Large intestine (tissue), 3 donors: ENCODE results near the gene ACOXL. TPM values are rescaled to one million over a fixed set of nuclear protein-coding genes. Genes with fewer than 3 reads are reported as not detected.
A peak's percentile ranks its signal among the peaks of the same experiment; 100 is the strongest.
"Not testable (repeated sequence)": the region's sequence is repeated elsewhere in the genome, so short reads cannot be mapped to it uniquely, and the experiment has no call there.

ENCODE experiments used
- DNase-seq, 2 donors: peaks; one replicate each; pipeline versions ENCODE4 v3.0.0 to v3.0.0-alpha.2; 2013
- H3K27ac ChIP-seq: one replicate; pipeline ENCODE4 v1.5.1; 2013; ENCODE audit warnings: low read length
- H3K27me3 ChIP-seq: 2 replicates; pipeline ENCODE4 v1.6.1; 2013; ENCODE audit warnings: low read length; ENCODE audit not compliant: control insufficient read depth, insufficient read depth
- H3K36me3 ChIP-seq: 2 replicates; pipeline ENCODE4 v1.6.1; 2013; ENCODE audit warnings: low read length; ENCODE audit not compliant: control insufficient read depth, insufficient read depth
- H3K4me1 ChIP-seq: one replicate; pipeline ENCODE4 v1.6.1; 2013; ENCODE audit warnings: low read length; ENCODE audit not compliant: control insufficient read depth, insufficient read depth
- H3K4me3 ChIP-seq: one replicate; pipeline ENCODE4 v1.5.1; 2013; ENCODE audit warnings: low read length
- H3K9me3 ChIP-seq: one replicate; pipeline ENCODE4 v1.6.1; 2013; ENCODE audit warnings: mild to moderate bottlenecking, low read depth, low read length, moderate library complexity; ENCODE audit not compliant: control insufficient read depth
- WGBS: methylation state at CpG from one replicate; pipeline ENCODE4 v1.1.5; 2013; ENCODE audit warnings: low lambda C conversion rate; ENCODE audit not compliant: insufficient coverage; 5-methylcytosine and 5-hydroxymethylcytosine counted together
- polyA plus RNA-seq: library from polyadenylated mRNA; unstranded; fragments of 120-200 nt; gene quantifications from one replicate; pipeline ENCODE4 v1.2.1, GENCODE V29; 2013

ACOXL gene
- polyA plus RNA-seq, 1 donor, result 0.07 TPM

- no peak for DNase-seq
- no peak overlapping the region for H3K27ac ChIP-seq
These were observed 311.7 kb downstream of the ACOXL start for GRCh38 chr2:111044066-111044465.

GRCh38 chr2:111045236-111045635 lies 312.9 kb downstream of the ACOXL start:
- H3K36me3 ChIP-seq, H3K4me3 ChIP-seq, DNase-seq, H3K9me3 ChIP-seq, H3K27ac ChIP-seq, H3K27me3 ChIP-seq: not testable (repeated sequence)
- peaks cover 19% of the 10 kb centered on the region for H3K4me1 ChIP-seq
- WGBS, result 86% methylated on average over 1 of the region's 6 CpGs

More at GRCh38 chr2:111044066-111044465, 311.7 kb downstream of the ACOXL start:
- H3K36me3 ChIP-seq, result no peaks in the 10 kb centered on the region
- no CpG with 5 or more reads among the region's 4 CpGs for WGBS
- no peaks in the 10 kb centered on the region for H3K9me3 ChIP-seq
- no peaks in the 10 kb centered on the region for H3K27me3 ChIP-seq
- H3K4me3 ChIP-seq, result no peak overlapping the region
- peaks cover 13% of the 10 kb centered on the region for H3K4me1 ChIP-seq

GRCh38 chr2:111045771-111046444 lies 313.5 kb downstream of the ACOXL start:
- H3K27me3 ChIP-seq, result no peaks in the 10 kb centered on the region
- DNase-seq, result no peak
- no peaks in the 10 kb centered on the region for H3K36me3 ChIP-seq
- WGBS, result no CpG with 5 or more reads among the region's 9 CpGs
- peaks cover 24% of the 10 kb centered on the region for H3K4me1 ChIP-seq
- H3K27ac ChIP-seq, result no peak overlapping the region
- H3K4me3 ChIP-seq, result no peak overlapping the region
- H3K9me3 ChIP-seq, result no peaks in the 10 kb centered on the region

- no peak for DNase-seq
- H3K4me3 ChIP-seq, result no peak overlapping the region
- no peaks in the 10 kb centered on the region for H3K9me3 ChIP-seq
- no peak overlapping the region for H3K27ac ChIP-seq
- no CpG with 5 or more reads among the region's 5 CpGs for WGBS
- no peaks in the 10 kb centered on the region for H3K36me3 ChIP-seq
- peaks cover 24% of the 10 kb centered on the region for H3K4me1 ChIP-seq
- H3K27me3 ChIP-seq, result no peaks in the 10 kb centered on the region
These were observed 314.3 kb downstream of the ACOXL start for GRCh38 chr2:111046670-111047069.

GRCh38 chr2:111048856-111049768 lies 316.7 kb downstream of the ACOXL start:
- H3K9me3 ChIP-seq, result no peaks in the 10 kb centered on the region
- peaks cover 24% of the 10 kb centered on the region for H3K4me1 ChIP-seq
- H3K4me3 ChIP-seq, result no peak overlapping the region
- no peaks in the 10 kb centered on the region for H3K27me3 ChIP-seq
- no CpG with 5 or more reads among the region's 12 CpGs for WGBS
- H3K36me3 ChIP-seq, result no peaks in the 10 kb centered on the region
- peak in 1 of 2 donors; percentile 51 for DNase-seq
- peak overlapping the region; percentile 43 for H3K27ac ChIP-seq

- H3K36me3 ChIP-seq, result no peaks in the 10 kb centered on the region
- no peaks in the 10 kb centered on the region for H3K27me3 ChIP-seq
- WGBS, result no CpG with 5 or more reads among the region's 8 CpGs
- H3K4me3 ChIP-seq, result no peak overlapping the region
- peaks cover 24% of the 10 kb centered on the region for H3K4me1 ChIP-seq
- H3K9me3 ChIP-seq, result no peaks in the 10 kb centered on the region
- peak overlapping the region; percentile 43 for H3K27ac ChIP-seq
- peak; percentile 76 to 88 for DNase-seq
These were observed 317.6 kb downstream of the ACOXL start for GRCh38 chr2:111049792-111050640.

GRCh38 chr2:111050701-111051376 lies 318.5 kb downstream of the ACOXL start:
- no peak for DNase-seq
- no peaks in the 10 kb centered on the region for H3K36me3 ChIP-seq
- no peaks in the 10 kb centered on the region for H3K9me3 ChIP-seq
- WGBS, result no CpG with 5 or more reads among the region's 9 CpGs
- no peak overlapping the region for H3K4me3 ChIP-seq
- peaks cover 24% of the 10 kb centered on the region for H3K4me1 ChIP-seq
- H3K27me3 ChIP-seq, result no peaks in the 10 kb centered on the region
- no peak overlapping the region for H3K27ac ChIP-seq

- Histone ChIP-seq H3K27ac (no peak overlapping the region), H3K36me3 (no peaks in the 10 kb centered on the region), H3K4me3 (no peak overlapping the region), H3K4me1 (peaks cover 19% of the 10 kb centered on the region), H3K9me3 (no peaks in the 10 kb centered on the region), H3K27me3 (no peaks in the 10 kb centered on the region)
- no peak for DNase-seq
- 75% methylated on average over 2 of the region's 6 CpGs for WGBS
These were observed 320.2 kb downstream of the ACOXL start for GRCh38 chr2:111052621-111053020.

GRCh38 chr2:111053266-111053665 lies 320.9 kb downstream of the ACOXL start:
- DNase-seq, result no peak
- H3K4me1 ChIP-seq, result peaks cover 18% of the 10 kb centered on the region
- no CpG with 5 or more reads among the region's 1 CpG for WGBS
- no peaks in the 10 kb centered on the region for H3K9me3 ChIP-seq
- H3K36me3 ChIP-seq, result no peaks in the 10 kb centered on the region
- no peak overlapping the region for H3K4me3 ChIP-seq
- no peaks in the 10 kb centered on the region for H3K27me3 ChIP-seq
- no peak overlapping the region for H3K27ac ChIP-seq
